Motor neuron (in vitro differentiated cells): ENCODE results near the gene FAM120B. TPM values are rescaled to one million over a fixed set of nuclear protein-coding genes. Genes with fewer than 3 reads are reported as not detected.

Source experiments
- ATAC-seq, 8 experiments: fragments of 200-7000 bp; cut with Tn5 transposase; replicated peaks in 6 of 8; 2 replicates each; pipeline ENCODE4 v1.8.0; 2021; ENCODE audit warnings: mild to moderate bottlenecking in 8 of 8, moderate library complexity in 8 of 8
- H3K27ac ChIP-seq, 2 donors: fragments of 250-450 bp; sonication (Bioruptor Pico); 2 replicates each; pipeline ENCODE4 v1.9.0; 2021; ENCODE audit warnings: antibody characterized with exemption in 2 of 2, mild to moderate bottlenecking in 2 of 2, moderate library complexity in 1 of 2
- H3K4me1 ChIP-seq, 2 donors: fragments of 250-450 bp; sonication (Bioruptor Pico); replicated peaks in 1 of 2; 2 replicates each; pipeline ENCODE4 v1.6.1; 2021; ENCODE audit warnings: antibody characterized with exemption in 2 of 2, mild to moderate bottlenecking in 2 of 2, moderate library complexity in 1 of 2
- H3K4me3 ChIP-seq, 5 donors: fragments of 250-450 bp; sonication (Bioruptor Pico); 2 replicates each; pipeline ENCODE4 v1.9.0; 2021; ENCODE audit warnings: antibody characterized with exemption in 5 of 5, mild to moderate bottlenecking in 5 of 5, moderate library complexity in 4 of 5
- WGBS, 10 experiments: fragments of 450-650 bp; shearing (Covaris generic); methylation state at CpG; one replicate each; pipeline ENCODE4 v1.0.0; 2022; 5-methylcytosine and 5-hydroxymethylcytosine counted together
- in situ Hi-C, 9 experiments: fragments of 400-800 bp; cut with MboI; loops; one replicate each; pipeline ENCODE4 v1.15.0; 2021; ENCODE audit warnings: low sequenced_read_pairs in 9 of 9, low pct_unique_long_range_greater_than_20kb in 2 of 9; ENCODE audit not compliant: unreplicated experiment in 9 of 9
- total RNA-seq, 8 experiments: library from RNA; unstranded; fragments of 300-600 nt; gene quantifications; 2 replicates each; pipeline versions ENCODE4 v1.2.3 to v1.2.4, GENCODE V29; 2022

The FAM120B gene
- total RNA-seq, 8 experiments from 2014 or later: 15.9 to 35.4 (median 22.2) TPM

DNA sequence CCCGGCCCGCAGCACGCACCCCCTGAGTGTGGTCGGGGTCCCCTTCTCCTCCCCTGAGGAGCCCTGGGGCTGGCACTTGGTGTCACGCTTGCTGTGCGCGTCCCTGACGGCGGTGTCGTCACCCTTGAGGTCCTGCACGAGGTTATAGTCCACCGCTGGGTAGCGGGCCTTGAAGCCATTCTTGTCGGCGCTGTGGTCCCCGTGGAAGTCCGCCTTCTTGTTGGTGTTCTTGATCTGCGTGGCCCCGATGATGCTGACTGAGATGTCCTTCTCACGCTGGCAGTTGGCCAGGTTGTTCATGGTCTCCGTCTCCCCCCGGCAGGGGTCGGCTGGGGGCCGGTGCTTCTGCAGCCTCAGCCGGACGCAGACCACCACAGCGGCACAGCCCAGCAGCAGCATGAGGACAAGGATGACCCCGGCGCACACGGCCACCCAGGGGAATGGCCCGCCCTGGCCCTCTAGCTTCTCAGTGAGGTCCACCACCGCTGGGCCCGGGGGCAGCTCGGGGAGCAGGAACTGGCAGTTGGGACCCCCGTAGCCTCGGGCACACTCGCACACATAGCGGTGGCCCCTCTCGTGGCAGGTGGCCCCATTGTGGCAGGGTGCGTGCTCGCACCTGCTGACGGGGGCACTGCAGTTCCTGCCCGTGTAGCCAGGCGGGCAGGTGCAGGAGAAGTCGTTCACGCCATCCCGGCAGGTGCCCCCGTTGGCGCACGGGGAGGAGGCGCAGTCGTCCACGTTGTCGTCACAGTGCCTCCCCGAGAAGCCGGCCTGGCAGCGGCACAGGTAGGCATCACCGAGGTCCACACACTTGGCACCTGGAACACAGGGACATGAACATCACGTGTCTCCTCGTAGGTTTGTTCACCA is 23.1 kb upstream of the FAM120B start:
- 78 to 90% (median 85%) methylated on average over 2 to 8 of the region's 60 CpGs; no CpG with 5 or more reads in 6 of the 10 experiments for WGBS, 10 experiments
- in situ Hi-C loops: loop anchor here in 2 of 9 experiments (25.0 kb wide), 1 partner anchor 446 kb away; no protein-coding TSS in a partner anchor

DNA sequence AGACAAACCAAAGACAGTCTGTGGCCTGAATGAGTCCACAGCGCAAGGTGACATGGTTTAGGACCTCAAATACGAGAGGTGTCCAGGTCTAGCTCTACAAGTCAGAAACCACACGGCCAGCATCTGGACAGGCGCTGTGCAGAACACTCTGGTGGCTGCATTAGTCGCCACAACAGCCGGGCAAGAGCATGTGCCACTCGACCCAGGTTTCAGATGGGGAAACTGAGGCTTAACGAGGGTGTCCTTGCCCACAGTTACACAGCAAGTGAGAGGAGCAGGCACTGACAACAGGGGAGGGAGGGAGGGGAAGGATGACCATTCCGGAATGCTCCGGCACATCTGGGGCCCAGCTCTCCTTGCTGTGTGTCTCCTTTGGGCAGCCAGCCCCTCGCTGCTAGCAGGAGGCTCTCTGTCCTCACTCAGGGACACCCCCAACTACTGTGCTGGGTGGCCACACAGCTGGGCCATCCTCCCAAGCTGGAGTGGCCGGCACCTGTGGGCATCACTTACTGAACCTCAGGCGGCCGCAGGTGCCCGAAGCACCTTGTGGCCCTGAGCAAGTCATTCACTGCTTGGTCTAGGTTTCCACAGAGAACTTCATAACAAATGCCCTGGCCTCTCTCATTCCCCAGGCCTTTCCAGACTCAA is 22.3 kb upstream of the FAM120B start:
- WGBS, 10 experiments: 60 to 100% (median 68%) methylated on average over 1 to 5 of the region's 15 CpGs; no CpG with 5 or more reads in 5 of the 10 experiments
- H3K27ac ChIP-seq: no peak overlapping the region
- H3K4me1 ChIP-seq: peaks cover 41 to 48% of the 10 kb centered on the region in 2 donors
- in situ Hi-C loops: loop anchor here in 2 of 9 experiments (25.0 kb wide), 1 partner anchor 447 kb away; no protein-coding TSS in a partner anchor
- ATAC-seq: no peak
- no peak overlapping the region for H3K4me3 ChIP-seq

More for the DNA sequence above, 23.1 kb upstream of the FAM120B start:
- H3K4me3 ChIP-seq: no peak overlapping the region
- no peak overlapping the region for H3K27ac ChIP-seq
- ATAC-seq: no peak
- peaks cover 38 to 43% of the 10 kb centered on the region in 2 donors for H3K4me1 ChIP-seq

GRCh38 chr6:170284866-170285469 is 21.6 kb upstream of the FAM120B start:
- no peak for ATAC-seq
- in situ Hi-C loops: loop anchor here in 2 of 9 experiments (25.0 kb wide), 1 partner anchor 448 kb away; no protein-coding TSS in a partner anchor
- no peak overlapping the region for H3K4me3 ChIP-seq
- 80 to 100% (median 84%) methylated on average over 1 to 9 of the region's 24 CpGs; no CpG with 5 or more reads in 4 of the 10 experiments for WGBS, 10 experiments
- peaks cover 38 to 43% of the 10 kb centered on the region in 2 donors for H3K4me1 ChIP-seq
- H3K27ac ChIP-seq: no peak overlapping the region

DNA sequence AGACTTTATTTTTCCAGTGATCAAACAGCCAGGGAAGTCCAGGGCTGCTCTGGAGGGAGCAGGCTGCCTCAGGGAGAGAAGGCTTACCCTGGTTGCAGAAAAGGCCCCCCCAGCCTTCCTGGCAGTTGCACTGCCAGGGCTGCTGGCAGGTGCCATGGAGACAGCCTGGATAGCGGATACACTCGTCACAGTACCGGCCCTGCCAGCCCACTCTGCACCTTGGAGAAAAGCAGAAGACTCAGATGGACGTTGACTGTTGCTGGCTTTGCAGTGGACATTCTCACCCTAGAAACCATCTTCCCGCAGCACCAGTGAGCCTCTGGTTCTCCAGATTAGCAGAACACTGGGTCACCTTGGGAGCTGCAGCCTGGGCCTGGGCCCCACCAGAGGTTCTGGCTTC is 21.1 kb upstream of the FAM120B start:
- H3K27ac ChIP-seq: no peak overlapping the region
- H3K4me3 ChIP-seq: no peak overlapping the region
- in situ Hi-C loops: loop anchor here in 2 of 9 experiments (25.0 kb wide), 1 partner anchor 448 kb away; no protein-coding TSS in a partner anchor
- H3K4me1 ChIP-seq: peaks cover 33 to 37% of the 10 kb centered on the region in 2 donors
- 60 to 100% (median 67%) methylated on average over 1 to 3 of the region's 5 CpGs; no CpG with 5 or more reads in 7 of the 10 experiments for WGBS, 10 experiments
- peak in 1 of 8 experiments; percentile 21 for ATAC-seq

DNA sequence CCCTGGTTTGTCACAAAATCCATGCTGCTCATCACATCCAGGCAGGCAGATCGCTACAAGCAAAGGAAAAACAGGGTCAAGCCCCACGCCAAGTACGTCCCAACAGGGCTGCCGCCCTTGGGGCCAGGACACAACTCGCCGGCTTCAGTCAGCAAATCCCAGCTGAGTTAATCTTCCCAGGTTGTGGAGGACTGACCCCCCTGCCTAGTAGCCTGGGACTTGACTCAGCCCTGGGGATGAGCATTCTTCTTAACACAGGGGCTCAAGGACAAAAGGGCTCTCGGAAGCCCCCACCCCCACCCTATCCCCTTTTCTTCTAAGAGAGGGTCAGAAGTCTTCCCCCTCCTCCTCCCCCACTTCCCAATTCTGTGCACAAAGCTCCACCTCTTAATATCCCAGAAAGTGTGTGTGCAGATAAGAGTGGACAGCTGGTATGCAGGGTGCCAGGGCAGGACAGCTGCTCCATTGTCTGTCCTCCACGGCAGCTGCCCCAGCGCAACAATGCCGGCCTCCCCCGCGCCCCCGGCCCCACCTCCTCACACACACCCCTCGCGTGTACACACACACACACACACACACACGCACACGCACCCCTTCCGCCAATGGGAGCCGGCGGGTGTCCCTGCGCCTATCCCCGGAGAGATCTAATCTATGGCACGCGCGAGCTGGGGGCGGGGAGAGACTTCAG is 20.2 kb upstream of the FAM120B start:
- Histone ChIP-seq H3K27ac (no peak overlapping the region), H3K4me3 (peak overlapping the region in 2 of 5 donors; percentile 0 to 5)
- in situ Hi-C loops: loop anchor here in 2 of 9 experiments (25.0 kb wide), 1 partner anchor 449 kb away; no protein-coding TSS in a partner anchor

DNA sequence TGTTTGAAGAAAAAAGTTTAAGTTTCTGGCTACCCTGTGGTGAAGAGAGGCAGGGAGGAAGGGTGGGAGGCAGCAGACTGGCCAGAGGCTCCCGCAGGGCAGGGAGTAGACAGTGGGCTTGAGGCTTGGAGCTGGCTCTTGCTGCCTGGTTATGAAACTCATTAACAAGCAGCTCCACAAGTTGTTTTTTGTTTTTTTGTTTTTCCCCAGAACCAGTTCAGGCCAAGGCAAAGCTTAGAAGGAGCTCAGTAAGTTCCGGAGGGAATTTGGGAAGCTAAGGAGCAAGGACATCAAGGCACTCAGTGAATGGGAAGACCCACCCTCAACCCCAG is 19.7 kb upstream of the FAM120B start:
- Histone ChIP-seq H3K4me1 (peaks cover 31 to 33% of the 10 kb centered on the region in 2 donors), H3K4me3 (peak overlapping the region in 3 of 5 donors; percentile 0 to 7 (median 5)), H3K27ac (no peak overlapping the region)
- 13 to 57% methylated on average over 1 of the region's 2 CpGs; no CpG with 5 or more reads in 8 of the 10 experiments for WGBS, 10 experiments
- in situ Hi-C loops: loop anchor here in 2 of 9 experiments (25.0 kb wide), 1 partner anchor 450 kb away; no protein-coding TSS in a partner anchor
- no peak for ATAC-seq

More for the DNA sequence above, 20.2 kb upstream of the FAM120B start:
- H3K4me1 ChIP-seq: peaks cover 31 to 33% of the 10 kb centered on the region in 2 donors
- 8 to 96% (median 21%) methylated on average over 1 to 8 of the region's 26 CpGs; no CpG with 5 or more reads in 4 of the 10 experiments for WGBS, 10 experiments
- peak in 6 of 8 experiments; percentile 4 to 42 (median 24) for ATAC-seq

DNA sequence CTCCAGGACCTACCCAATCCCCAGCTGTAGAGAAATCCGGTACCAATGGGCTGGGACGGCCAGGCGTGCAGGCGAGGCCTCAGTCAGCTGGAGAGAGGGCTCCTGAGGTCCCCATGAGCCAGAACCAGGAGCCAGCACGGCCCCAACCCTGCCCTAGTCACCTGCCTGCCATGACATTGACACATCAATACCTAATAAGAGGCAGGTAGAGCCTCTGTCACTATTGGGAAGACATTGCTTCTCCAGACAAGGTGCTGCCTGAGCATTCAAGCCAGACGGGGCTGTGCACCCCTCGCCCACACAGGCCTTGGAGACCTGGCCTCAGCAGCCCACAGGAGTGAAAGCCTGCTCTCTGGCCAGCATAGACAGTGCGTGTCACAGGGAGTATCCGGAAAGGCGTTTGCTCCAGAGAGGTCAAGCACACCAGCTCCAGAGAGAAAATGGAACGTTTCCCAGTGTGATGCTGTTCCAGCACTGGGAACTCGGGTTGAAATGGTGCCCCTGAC is 19.1 kb upstream of the FAM120B start:
- no peak overlapping the region for H3K27ac ChIP-seq
- peaks cover 36 to 39% of the 10 kb centered on the region in 2 donors for H3K4me1 ChIP-seq
- ATAC-seq: no peak
- WGBS, 10 experiments: 60 to 97% (median 69%) methylated on average over 1 to 5 of the region's 12 CpGs; no CpG with 5 or more reads in 6 of the 10 experiments
- in situ Hi-C loops: loop anchor here in 2 of 9 experiments (25.0 kb wide), 1 partner anchor 450 kb away; no protein-coding TSS in a partner anchor
- peak overlapping the region in 4 of 5 donors; percentile 3 to 12 (median 6) for H3K4me3 ChIP-seq

GRCh38 chr6:170288091-170288631 is 18.4 kb upstream of the FAM120B start:
- Histone ChIP-seq H3K4me3 (peak overlapping the region; percentile 48 to 86 (median 78)), H3K27ac (no peak overlapping the region), H3K4me1 (peaks cover 43 to 46% of the 10 kb centered on the region in 2 donors)
- no peak for ATAC-seq
- in situ Hi-C loops: loop anchor here in 2 of 9 experiments (25.0 kb wide), 1 partner anchor 451 kb away; no protein-coding TSS in a partner anchor
- WGBS, 10 experiments: 40 to 92% (median 64%) methylated on average over 6 to 12 of the region's 33 CpGs; no CpG with 5 or more reads in 5 of the 10 experiments

- H3K4me1 ChIP-seq: peaks cover 50 to 53% of the 10 kb centered on the region in 2 donors
- H3K4me3 ChIP-seq: peak overlapping the region; percentile 48 to 86 (median 78)
- ATAC-seq: no peak
- WGBS, 10 experiments: 4 to 100% (median 13%) methylated on average over 2 to 11 of the region's 16 CpGs; no CpG with 5 or more reads in 4 of the 10 experiments
- H3K27ac ChIP-seq: no peak overlapping the region
- in situ Hi-C loops: loop anchor here in 2 of 9 experiments (25.0 kb wide), 1 partner anchor 452 kb away; no protein-coding TSS in a partner anchor
Observed at GRCh38 chr6:170288852-170289179, 17.7 kb upstream of the FAM120B start.

- whole genome bisulfite sequencing, 10 experiments: 0 to 100% (median 2%) methylated on average over 1 to 14 of the region's 85 CpGs; no CpG with 5 or more reads in 6 of the 10 experiments
- Histone ChIP-seq H3K4me3 (peak overlapping the region; percentile 48 to 86 (median 78)), H3K27ac (peak overlapping the region; percentile 64 to 70), H3K4me1 (peaks cover 55 to 58% of the 10 kb centered on the region in 2 donors)
- peak in 5 of 8 experiments; percentile 0 to 20 (median 10) for ATAC-seq
- in situ Hi-C loops: loop anchor here in 2 of 9 experiments (25.0 kb wide), 1 partner anchor 452 kb away; no protein-coding TSS in a partner anchor
Observed at GRCh38 chr6:170289180-170289931, 17.2 kb upstream of the FAM120B start.

DNA sequence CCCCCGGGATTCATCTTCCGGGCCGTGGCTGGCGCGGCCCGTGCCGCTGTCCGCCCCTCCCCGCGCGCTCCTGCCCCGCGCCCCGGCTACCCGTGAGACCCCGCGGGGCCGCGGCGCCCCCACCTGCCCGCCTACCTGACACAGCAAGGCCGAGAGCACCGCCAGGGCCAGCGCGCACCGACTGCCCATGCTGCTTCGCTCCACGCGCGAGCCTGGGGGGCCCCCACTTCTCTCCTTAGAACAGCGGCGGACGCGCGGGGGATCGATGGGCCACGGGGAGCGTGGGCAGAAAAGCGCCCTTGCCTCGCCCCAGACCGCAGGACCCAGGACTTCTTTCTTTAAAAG is 16.6 kb upstream of the FAM120B start:
- Histone ChIP-seq H3K4me1 (peaks cover 61 to 64% of the 10 kb centered on the region in 2 donors), H3K27ac (peak overlapping the region; percentile 64 to 70), H3K4me3 (peak overlapping the region; percentile 48 to 86 (median 78))
- ATAC-seq: peak in 7 of 8 experiments; percentile 2 to 37 (median 16)
- in situ Hi-C loops: loop anchor here in 2 of 9 experiments (25.0 kb wide), 1 partner anchor 453 kb away; no protein-coding TSS in a partner anchor
- WGBS, 10 experiments: 0% methylated on average over 1 of the region's 41 CpGs; no CpG with 5 or more reads in 9 of the 10 experiments
